ENCODE results near the gene SUMF1. TPM values are rescaled to one million over a fixed set of nuclear protein-coding genes. Genes with fewer than 3 reads are reported as not detected.

Gene SUMF1
- polyA plus RNA-seq, 1 donor (not counting 4 experiments of a cell fraction or from before 2014, with no cell fraction given): 36.1 TPM

- no peaks in the 10 kb centered on the region for H3K27me3 ChIP-seq (ENCODE audit: control insufficient read depth, extremely low read depth, insufficient read depth, low read length)
- H2AFZ ChIP-seq (ENCODE audit: control insufficient read depth, low read length): no peak overlapping the region
- H3K9me3 ChIP-seq (ENCODE audit: control insufficient read depth, low read depth, low read length): no peaks in the 10 kb centered on the region
- H3K4me2 ChIP-seq (ENCODE audit: control insufficient read depth, extremely low read depth, insufficient read depth, low read depth, low read length): no peak overlapping the region
- peaks cover 0 to 2% of the 10 kb centered on the region in 2 experiments for H3K36me3 ChIP-seq (ENCODE audit: control insufficient read depth in 2 of 2, extremely low read depth in 1 of 2, insufficient read depth in 2 of 2, low read length in 2 of 2)
- DNase-seq (ENCODE audit: low read depth, low spot score) (no peak), FAIRE-seq (no peak)
- dilution Hi-C loops (cut with MboI; ENCODE audit: extremely low pct_ligation_motif_present, low sequenced_read_pairs): no loop called here
- H3K4me1 ChIP-seq (ENCODE audit: control insufficient read depth, extremely low read depth, insufficient read depth, low read length): peaks cover 3% of the 10 kb centered on the region
- no peaks in the 10 kb centered on the region for H4K20me1 ChIP-seq (ENCODE audit: control insufficient read depth, extremely low read depth, insufficient read depth, low read length)
- no peak overlapping the region for H3K9ac ChIP-seq (ENCODE audit: control insufficient read depth, extremely low read depth, insufficient read depth, low read length)
- TF ChIP-seq CTCF (optimal IDR thresholded peaks at IDR 0.05 in 1 of 3, IDR thresholded peaks at IDR 0.05 in 1 of 3, conservative IDR thresholded peaks at IDR 0.05 in 1 of 3; ENCODE audit: extremely low read depth in 1 of 3, insufficient read depth in 2 of 3, low read length in 3 of 3): no peak
- no peak for TF ChIP-seq EZH2 (IDR thresholded peaks at IDR 0.05; ENCODE audit: low read length)
- H3K4me3 ChIP-seq (ENCODE audit: control insufficient read depth in 2 of 3, extremely low read depth in 1 of 3, insufficient read depth in 2 of 3, low read depth in 1 of 3, low read length in 3 of 3): no peak overlapping the region
- no peaks in the 10 kb centered on the region for H3K9me1 ChIP-seq (ENCODE audit: control insufficient read depth, extremely low read depth, insufficient read depth, low read length)
- H3K27ac ChIP-seq (ENCODE audit: control insufficient read depth, insufficient read depth, low read length): no peak overlapping the region
- H3K79me2 ChIP-seq (ENCODE audit: control insufficient read depth, insufficient read depth, low read length): no peaks in the 10 kb centered on the region
These were observed 28.8 kb downstream of the SUMF1 start for GRCh38 chr3:4438296-4438695.

- FAIRE-seq: no peak
- no peaks in the 10 kb centered on the region for H3K79me2 ChIP-seq (ENCODE audit: control insufficient read depth, insufficient read depth, low read length)
- no peaks in the 10 kb centered on the region for H3K9me3 ChIP-seq (ENCODE audit: control insufficient read depth, low read depth, low read length)
- no peaks in the 10 kb centered on the region for H3K27me3 ChIP-seq (ENCODE audit: control insufficient read depth, extremely low read depth, insufficient read depth, low read length)
- TF ChIP-seq EZH2 (IDR thresholded peaks at IDR 0.05; ENCODE audit: low read length): no peak
- TF ChIP-seq CTCF (optimal IDR thresholded peaks at IDR 0.05 in 1 of 3, IDR thresholded peaks at IDR 0.05 in 1 of 3, conservative IDR thresholded peaks at IDR 0.05 in 1 of 3; ENCODE audit: extremely low read depth in 1 of 3, insufficient read depth in 2 of 3, low read length in 3 of 3): no peak
- H3K4me3 ChIP-seq (ENCODE audit: control insufficient read depth in 2 of 3, extremely low read depth in 1 of 3, insufficient read depth in 2 of 3, low read depth in 1 of 3, low read length in 3 of 3): no peak overlapping the region
- H3K4me1 ChIP-seq (ENCODE audit: control insufficient read depth, extremely low read depth, insufficient read depth, low read length): no peaks in the 10 kb centered on the region
- H3K36me3 ChIP-seq (ENCODE audit: control insufficient read depth in 2 of 2, extremely low read depth in 1 of 2, insufficient read depth in 2 of 2, low read length in 2 of 2): no peaks in the 10 kb centered on the region
- H3K9me1 ChIP-seq (ENCODE audit: control insufficient read depth, extremely low read depth, insufficient read depth, low read length): no peaks in the 10 kb centered on the region
- no peak for DNase-seq (ENCODE audit: low read depth, low spot score)
- dilution Hi-C loops (cut with MboI; ENCODE audit: extremely low pct_ligation_motif_present, low sequenced_read_pairs): no loop called here
- no peak overlapping the region for H3K27ac ChIP-seq (ENCODE audit: control insufficient read depth, insufficient read depth, low read length)
- no peak overlapping the region for H3K4me2 ChIP-seq (ENCODE audit: control insufficient read depth, extremely low read depth, insufficient read depth, low read depth, low read length)
- no peak overlapping the region for H3K9ac ChIP-seq (ENCODE audit: control insufficient read depth, extremely low read depth, insufficient read depth, low read length)
- no peaks in the 10 kb centered on the region for H4K20me1 ChIP-seq (ENCODE audit: control insufficient read depth, extremely low read depth, insufficient read depth, low read length)
- H2AFZ ChIP-seq (ENCODE audit: control insufficient read depth, low read length): no peak overlapping the region
These were observed 34.8 kb downstream of the SUMF1 start for GRCh38 chr3:4432259-4432658.

Measured in keratinocyte (primary cell).